Measurements from ENCODE around the gene ATG13.

Gene ATG13

DNA sequence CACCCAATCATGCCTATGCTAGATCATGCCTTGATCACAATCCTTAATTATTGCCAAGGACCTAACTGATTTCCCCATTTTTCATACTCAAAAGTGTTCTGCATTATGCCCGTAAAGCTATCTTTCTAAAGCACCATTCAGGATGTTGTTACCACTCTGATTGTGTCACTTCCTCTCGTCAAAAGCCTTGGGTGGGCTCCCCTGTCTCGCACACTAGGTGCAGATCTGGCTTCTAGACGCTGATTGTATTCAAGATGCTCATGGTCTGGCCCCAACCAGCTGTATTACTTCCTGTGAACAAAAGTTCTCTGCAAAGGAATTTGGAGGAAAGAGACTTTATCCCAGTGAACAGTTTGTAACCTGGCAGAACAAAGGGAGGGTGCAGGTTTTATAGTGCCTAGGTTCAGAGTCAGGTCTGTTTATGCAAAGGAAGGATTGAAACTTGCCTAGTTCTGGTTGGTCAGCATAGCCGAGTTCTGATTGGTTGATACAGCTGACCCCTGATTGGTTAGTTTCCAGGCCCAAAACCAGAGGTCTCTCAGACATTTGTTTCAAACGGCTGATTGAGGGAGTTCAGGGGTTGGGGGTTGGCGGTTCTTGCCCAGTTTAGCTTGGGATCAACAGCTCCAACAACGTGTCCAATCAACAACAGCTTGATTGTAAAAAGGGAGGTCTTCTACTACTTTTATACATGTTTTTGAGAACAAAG is 25.4 kb downstream of the ATG13 start:
- in situ Hi-C loops (cut with MboI; ENCODE audit: low sequenced_read_pairs, unreplicated experiment): no loop called here
- DNase-seq (ENCODE audit: low spot score): no peak
- TF ChIP-seq, protein P1, sequence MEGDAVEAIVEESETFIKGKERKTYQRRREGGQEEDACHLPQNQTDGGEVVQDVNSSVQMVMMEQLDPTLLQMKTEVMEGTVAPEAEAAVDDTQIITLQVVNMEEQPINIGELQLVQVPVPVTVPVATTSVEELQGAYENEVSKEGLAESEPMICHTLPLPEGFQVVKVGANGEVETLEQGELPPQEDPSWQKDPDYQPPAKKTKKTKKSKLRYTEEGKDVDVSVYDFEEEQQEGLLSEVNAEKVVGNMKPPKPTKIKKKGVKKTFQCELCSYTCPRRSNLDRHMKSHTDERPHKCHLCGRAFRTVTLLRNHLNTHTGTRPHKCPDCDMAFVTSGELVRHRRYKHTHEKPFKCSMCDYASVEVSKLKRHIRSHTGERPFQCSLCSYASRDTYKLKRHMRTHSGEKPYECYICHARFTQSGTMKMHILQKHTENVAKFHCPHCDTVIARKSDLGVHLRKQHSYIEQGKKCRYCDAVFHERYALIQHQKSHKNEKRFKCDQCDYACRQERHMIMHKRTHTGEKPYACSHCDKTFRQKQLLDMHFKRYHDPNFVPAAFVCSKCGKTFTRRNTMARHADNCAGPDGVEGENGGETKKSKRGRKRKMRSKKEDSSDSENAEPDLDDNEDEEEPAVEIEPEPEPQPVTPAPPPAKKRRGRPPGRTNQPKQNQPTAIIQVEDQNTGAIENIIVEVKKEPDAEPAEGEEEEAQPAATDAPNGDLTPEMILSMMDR (IDR thresholded peaks at IDR 0.05; ENCODE audit: borderline replicate concordance, control extremely low read depth, extremely low read depth, insufficient read depth, missing control alignments): no peak

DNA sequence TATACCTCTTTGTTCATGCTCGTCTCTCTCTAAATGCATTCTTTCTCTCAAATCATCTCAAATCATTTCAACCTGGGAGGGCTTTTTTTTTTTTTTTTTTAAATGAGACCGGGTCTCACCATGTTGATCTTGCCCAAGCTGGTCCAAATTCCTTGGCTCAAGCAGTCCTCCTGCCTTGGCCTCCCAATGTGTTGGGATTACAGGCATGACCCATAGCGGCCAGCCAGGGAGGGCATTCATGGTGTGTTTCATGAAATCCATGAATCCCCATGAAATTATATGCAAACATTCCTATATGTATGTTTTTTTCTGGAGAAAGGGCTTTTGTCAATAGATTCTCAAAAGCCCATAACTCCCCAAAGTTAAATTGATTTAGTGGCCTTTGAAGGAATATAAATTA is 26.2 kb downstream of the ATG13 start:
- no peak for DNase-seq (ENCODE audit: low spot score)
- in situ Hi-C loops (cut with MboI; ENCODE audit: low sequenced_read_pairs, unreplicated experiment): no loop called here
- TF ChIP-seq, protein P1 (IDR thresholded peaks at IDR 0.05; ENCODE audit: borderline replicate concordance, control extremely low read depth, extremely low read depth, insufficient read depth, missing control alignments): no peak

DNA sequence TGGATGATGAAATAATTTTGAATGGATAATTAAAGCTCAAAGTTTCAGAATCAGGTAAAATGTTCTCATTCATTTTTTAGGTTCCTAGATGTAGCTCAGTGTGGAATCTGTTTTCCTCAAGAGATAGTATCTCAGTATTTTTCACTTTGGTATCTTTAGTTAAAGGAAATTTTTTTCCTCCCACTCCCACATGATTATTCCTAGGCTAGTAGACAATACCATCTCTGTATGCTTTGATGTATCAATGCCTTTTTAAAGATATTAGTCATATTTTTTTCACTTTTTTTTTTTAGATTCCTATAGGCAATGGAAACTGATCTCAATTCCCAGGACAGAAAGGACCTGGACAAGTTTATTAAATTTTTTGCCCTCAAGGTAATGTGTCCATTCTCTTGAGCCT is 26.6 kb downstream of the ATG13 start:
- in situ Hi-C loops (cut with MboI; ENCODE audit: low sequenced_read_pairs, unreplicated experiment): no loop called here
- TF ChIP-seq, protein P1 (IDR thresholded peaks at IDR 0.05; ENCODE audit: borderline replicate concordance, control extremely low read depth, extremely low read depth, insufficient read depth, missing control alignments): no peak
- no peak for DNase-seq (ENCODE audit: low spot score)

DNA sequence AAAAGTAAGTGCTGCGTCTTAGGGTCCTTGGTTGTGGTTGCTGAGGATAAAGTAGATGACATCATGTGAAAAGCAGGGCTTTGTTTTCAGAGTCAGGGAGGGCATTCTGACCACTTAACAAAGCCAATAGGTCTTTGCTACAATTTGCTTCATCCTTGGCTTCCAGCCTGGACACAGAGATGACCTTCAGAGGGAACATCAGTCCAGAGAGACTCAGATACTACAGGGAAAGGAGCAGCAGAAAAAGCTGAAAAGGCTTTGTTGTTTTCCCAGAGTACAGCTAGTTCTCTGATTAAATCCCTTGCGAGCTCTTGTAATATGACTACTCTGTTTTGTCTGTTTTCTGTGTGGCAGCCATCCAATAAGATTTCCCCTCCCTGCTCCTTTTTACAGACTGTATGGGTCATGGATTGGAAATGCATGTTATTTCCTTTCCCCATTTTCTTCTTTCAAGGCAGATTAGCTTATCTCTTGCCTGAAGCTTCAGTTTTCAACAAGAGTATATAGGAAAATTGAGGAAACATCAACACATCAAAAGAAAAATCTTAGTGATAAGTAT is 31.9 kb downstream of the ATG13 start:
- TF ChIP-seq, protein P1 (IDR thresholded peaks at IDR 0.05; ENCODE audit: borderline replicate concordance, control extremely low read depth, extremely low read depth, insufficient read depth, missing control alignments): no peak
- in situ Hi-C loops (cut with MboI; ENCODE audit: low sequenced_read_pairs, unreplicated experiment): no loop called here
- no peak for DNase-seq (ENCODE audit: low spot score)

- in situ Hi-C loops (cut with MboI; ENCODE audit: low sequenced_read_pairs, unreplicated experiment): no loop called here
- no peak for DNase-seq (ENCODE audit: low spot score)
Measured at GRCh38 chr11:46655631-46656030, 38.3 kb downstream of the ATG13 start.

GRCh38 chr11:46657186-46657585 is 39.8 kb downstream of the ATG13 start:
- in situ Hi-C loops (cut with MboI; ENCODE audit: low sequenced_read_pairs, unreplicated experiment): no loop called here
- no peak for DNase-seq (ENCODE audit: low spot score)

More at GRCh38 chr11:46655631-46656030, 38.3 kb downstream of the ATG13 start:
- TF ChIP-seq, protein P1 (IDR thresholded peaks at IDR 0.05; ENCODE audit: borderline replicate concordance, control extremely low read depth, extremely low read depth, insufficient read depth, missing control alignments): no peak

More at GRCh38 chr11:46657186-46657585, 39.8 kb downstream of the ATG13 start:
- TF ChIP-seq, protein P1 (IDR thresholded peaks at IDR 0.05; ENCODE audit: borderline replicate concordance, control extremely low read depth, extremely low read depth, insufficient read depth, missing control alignments): no peak
